ENCODE results near the gene GALNT18. TPM values are rescaled to one million over a fixed set of nuclear protein-coding genes. Genes with fewer than 3 reads are reported as not detected.

Gene GALNT18
- total and polyA plus RNA-seq, 2 donors (not counting 3 experiments of a cell fraction or from before 2014, with no cell fraction given), result 0.17 to 0.18 TPM

DNA sequence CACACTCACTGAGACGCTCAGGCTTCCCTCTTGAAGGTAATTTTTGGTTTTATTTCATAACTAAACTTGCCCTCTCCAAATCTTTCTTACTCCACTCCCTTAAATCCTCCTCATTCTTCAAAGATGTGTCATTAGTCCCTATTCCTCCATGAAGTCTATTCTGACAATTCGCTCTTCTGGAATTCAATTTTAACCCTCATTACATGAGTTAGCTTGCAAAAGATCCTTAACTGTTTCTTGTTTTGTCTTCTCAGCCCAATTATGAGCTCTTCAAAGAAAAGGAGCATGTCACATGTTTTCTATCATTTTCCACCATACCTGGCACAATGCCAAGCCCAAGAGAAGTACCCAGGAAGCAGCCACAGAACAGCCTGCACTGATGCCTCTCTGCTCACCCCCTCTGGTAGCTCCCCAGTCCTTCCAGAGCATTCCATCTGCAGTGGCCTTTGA lies 13.0 kb downstream of the GALNT18 start:
- H2AFZ ChIP-seq (ENCODE audit: low read depth, low read length), result no peak overlapping the region
- DNase-seq (ENCODE audit: low read depth, low spot score) (no peak), FAIRE-seq (no peak)
- H3K36me3 ChIP-seq (ENCODE audit: control insufficient read depth in 2 of 2, extremely low read depth in 1 of 2, insufficient read depth in 2 of 2, low read length in 2 of 2), result no peaks in the 10 kb centered on the region
- H4K20me1 ChIP-seq (replicated peaks; ENCODE audit: control insufficient read depth, extremely low read depth, insufficient read depth, low read length), result no peaks in the 10 kb centered on the region
- ChIA-PET POLR2A (no interaction called here), CTCF (no interaction called here)
- no peak for TF ChIP-seq MAX (IDR thresholded peaks at IDR 0.05; ENCODE audit: insufficient read depth, insufficient read length)
- TF ChIP-seq MYC (IDR thresholded peaks at IDR 0.05; ENCODE audit: low read depth, low read length), result no peak
- no peak for TF ChIP-seq FOS (IDR thresholded peaks at IDR 0.05; ENCODE audit: borderline replicate concordance, insufficient read depth, low read length)
- TF ChIP-seq JUN (IDR thresholded peaks at IDR 0.05; ENCODE audit: borderline replicate concordance, insufficient read depth, insufficient read length, low read depth), result no peak
- no peak for TF ChIP-seq GATA2 (IDR thresholded peaks at IDR 0.05; ENCODE audit: insufficient read depth, insufficient read length, low read depth, low read length)
- TF ChIP-seq POLR2A (IDR thresholded peaks at IDR 0.05; ENCODE audit: low read depth, low read length), result no peak
- TF ChIP-seq EZH2 (IDR thresholded peaks at IDR 0.05; ENCODE audit: borderline replicate concordance, low read depth, low read length, severe bottlenecking), result no peak
- TF ChIP-seq POLR2AphosphoS5 (IDR thresholded peaks at IDR 0.05; ENCODE audit: insufficient read depth, low read depth, low read length), result no peak
- no peak for TF ChIP-seq CTCF (IDR thresholded peaks at IDR 0.05; ENCODE audit: extremely low read depth in 1 of 2, insufficient read depth in 1 of 2, low read depth in 1 of 2, low read length in 2 of 2)
- H3K4me3 ChIP-seq (replicated peaks in 1 of 3; ENCODE audit: insufficient read depth in 1 of 3, low read depth in 1 of 3, low read length in 3 of 3), result no peak overlapping the region
- no peak overlapping the region for H3K4me2 ChIP-seq (ENCODE audit: insufficient read depth, low read length)
- H3K79me2 ChIP-seq (ENCODE audit: control insufficient read depth, insufficient read depth, low read length), result no peaks in the 10 kb centered on the region
- no TSS peak for BruUV-seq (replicated peaks)
- H3K27me3 ChIP-seq (ENCODE audit: control insufficient read depth in 2 of 2, insufficient read depth in 2 of 2, low read length in 2 of 2), result peaks cover 4 to 8% of the 10 kb centered on the region in 2 experiments
- H3K27ac ChIP-seq (ENCODE audit: insufficient read depth, low read depth, low read length), result no peak overlapping the region
- intact Hi-C loops (cut with micrococcal nuclease) (no loop called here), dilution Hi-C loops (cut with MboI; ENCODE audit: extremely low pct_ligation_motif_present, low sequenced_read_pairs) (no loop called here)
- H3K9me1 ChIP-seq (replicated peaks; ENCODE audit: control insufficient read depth, extremely low read depth, insufficient read depth, low read length), result no peaks in the 10 kb centered on the region
- no peaks in the 10 kb centered on the region for H3K9me3 ChIP-seq (replicated peaks; ENCODE audit: control insufficient read depth, insufficient read depth, low read length)
- no peak overlapping the region for H3K9ac ChIP-seq (replicated peaks; ENCODE audit: extremely low read depth, insufficient read depth, low read length)
- H3K4me1 ChIP-seq (ENCODE audit: control insufficient read depth, extremely low read depth, insufficient read depth, low read length), result no peaks in the 10 kb centered on the region

Measured in endothelial cell of umbilical vein (primary cell).